ENCODE measurements around the gene ITSN1. TPM values are rescaled to one million over a fixed set of nuclear protein-coding genes. Genes with fewer than 3 reads are reported as not detected.

Gene ITSN1
- total and polyA plus RNA-seq, 2 of the 13 experiments (the other 11 are each of a cell fraction or from before 2014, with no cell fraction given) = 26.1 to 33.8 TPM

- TF ChIP-seq ZNF280B (CRISPR knock-in tag; IDR thresholded peaks at IDR 0.05; ENCODE audit: borderline replicate concordance) (peak; percentile 87), ZGPAT (CRISPR knock-in tag; IDR thresholded peaks at IDR 0.05) (no peak; the same call in none of the 2 replicates), RAD21 (CRISPR knock-in tag; IDR thresholded peaks at IDR 0.05) (0 out of 2 replicates have a peak, but pooled peaks have one; percentile 10), ZNF691 (CRISPR knock-in tag; IDR thresholded peaks at IDR 0.05; ENCODE audit: borderline replicate concordance, low read depth) (peak; percentile 81; the same call in 1 of the 2 replicates), E2F5 (CRISPR knock-in tag; conservative IDR thresholded peaks at IDR 0.05) (0 out of 2 replicates have a peak, but pooled peaks have one; percentile 26), ZNF143 (CRISPR knock-in tag; IDR thresholded peaks at IDR 0.05) (peak; percentile 94), ZBTB38 (CRISPR knock-in tag; IDR thresholded peaks at IDR 0.05) (peak; percentile 63), POLR2AphosphoS5 (IDR thresholded peaks at IDR 0.05; ENCODE audit: low read depth, low read length) (peak; percentile 65), ELF1 (CRISPR knock-in tag; IDR thresholded peaks at IDR 0.05) (peak; percentile 82), ZNF713 (CRISPR knock-in tag; IDR thresholded peaks at IDR 0.05) (no peak), PBX3 (CRISPR knock-in tag; IDR thresholded peaks at IDR 0.05; ENCODE audit: borderline replicate concordance) (peak; percentile 62; the same call in 1 of the 2 replicates), HNF1A (IDR thresholded peaks at IDR 0.05; ENCODE audit: low read depth) (no peak), HNF1A (CRISPR knock-in tag; IDR thresholded peaks at IDR 0.05; ENCODE audit: borderline replicate concordance) (no peak; the same call in 1 of the 2 replicates), ZSCAN31 (CRISPR knock-in tag; IDR thresholded peaks at IDR 0.05; ENCODE audit: low read depth) (0 out of 2 replicates have a peak, but pooled peaks have one; percentile 66), ZNF331 (CRISPR knock-in tag; IDR thresholded peaks at IDR 0.05) (peak; percentile 63)
Measured at GRCh38 chr21:33641352-33642026, 812 bp upstream of the ITSN1 start, which contains the start of gene CRYZL1 (continued).
